Superior temporal gyrus (tissue), 1 donor: ENCODE measurements around the gene SEMA3F.

Experiments used
- DNase-seq: peaks from one replicate; pipeline ENCODE4 v3.0.0-alpha.2; 2016; ENCODE audit errors: extremely low spot score

The SEMA3F gene

GRCh38 chr3:50132421-50133282 is 22.5 kb upstream of the SEMA3F start:
- DNase-seq: no peak

- DNase-seq: no peak
Measured at GRCh38 chr3:50133283-50133615, 21.9 kb upstream of the SEMA3F start.

DNA sequence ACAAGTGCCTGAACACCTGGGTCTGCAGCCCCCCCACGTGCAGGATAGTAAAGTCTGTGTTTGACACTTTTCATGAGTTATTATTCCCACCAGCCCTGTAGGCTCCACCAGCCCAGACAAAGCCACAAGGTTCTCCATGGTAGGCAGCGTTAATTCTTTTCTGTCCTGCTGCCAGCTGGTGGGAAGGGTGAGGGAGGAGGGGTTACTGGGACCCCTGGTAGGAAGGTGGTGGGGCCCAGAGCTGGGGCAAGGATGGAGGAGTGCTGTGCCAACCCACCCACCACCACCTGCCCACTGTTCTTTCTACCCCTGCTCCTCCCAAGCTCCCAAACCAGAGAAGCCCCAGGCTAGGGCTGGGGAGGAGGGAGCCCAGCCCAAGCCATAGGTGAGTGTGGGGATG is 20.8 kb upstream of the SEMA3F start:
- DNase-seq: no peak

GRCh38 chr3:50135964-50136363 is 19.2 kb upstream of the SEMA3F start:
- no peak for DNase-seq

- no peak for DNase-seq
Measured at GRCh38 chr3:50136714-50137405, 18.3 kb upstream of the SEMA3F start.

DNA sequence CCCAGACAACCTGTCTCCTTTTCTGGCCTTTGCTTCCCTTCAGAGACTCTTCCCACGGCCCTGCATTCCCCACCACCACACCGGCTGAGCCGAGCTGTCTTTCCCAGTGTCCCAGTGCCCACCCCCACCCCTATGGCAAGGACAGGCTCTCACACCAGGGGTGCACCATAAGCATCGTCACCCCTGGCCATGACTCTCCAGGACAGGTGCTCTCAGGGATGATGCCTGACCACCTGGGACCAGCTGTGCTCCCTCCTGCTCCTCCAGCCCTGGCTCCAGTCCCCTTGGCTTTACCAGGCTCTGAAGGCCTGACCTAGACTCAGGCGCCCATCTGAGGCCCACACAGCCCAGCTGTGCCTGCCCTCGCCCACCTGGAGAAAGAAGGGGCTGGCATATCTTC is 17.6 kb upstream of the SEMA3F start:
- DNase-seq: no peak

GRCh38 chr3:50138266-50139200 is 16.6 kb upstream of the SEMA3F start:
- DNase-seq: no peak

- no peak for DNase-seq
Measured at GRCh38 chr3:50139308-50139707, 15.8 kb upstream of the SEMA3F start.

DNA sequence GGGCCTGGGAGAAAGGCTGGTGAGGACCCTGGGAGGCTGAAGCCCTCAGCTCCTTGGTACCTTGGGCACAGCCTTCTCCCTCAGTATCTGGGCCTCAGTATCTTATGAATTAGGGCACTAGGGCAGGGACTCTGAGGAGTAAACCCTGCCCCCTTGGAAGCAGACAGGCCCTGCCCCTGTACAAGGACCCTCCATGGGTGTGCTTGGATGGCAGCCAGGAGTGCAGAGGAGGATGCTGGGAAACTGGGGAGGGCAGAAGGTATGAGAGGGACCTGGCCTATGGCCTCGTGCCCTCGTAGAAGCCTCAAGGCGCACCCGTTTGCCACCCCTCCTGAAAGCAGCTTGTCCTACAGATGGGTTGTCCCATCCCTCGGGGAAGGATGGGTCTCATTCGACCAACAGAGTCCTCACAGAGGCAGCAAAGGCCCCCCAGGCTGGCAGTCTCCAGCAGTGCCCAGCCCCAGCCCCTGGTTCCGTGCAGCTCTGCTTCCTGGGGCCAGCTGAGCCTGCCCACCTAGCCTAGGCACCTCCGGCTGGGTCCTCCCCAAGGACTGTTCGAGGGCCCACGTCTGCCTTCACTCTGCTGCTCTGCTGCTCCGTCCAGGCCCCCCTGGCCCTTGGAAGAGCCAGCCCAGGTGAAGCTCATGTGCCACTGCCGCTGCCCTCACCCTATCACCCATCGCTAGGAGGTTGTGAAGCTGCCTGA is 15.3 kb upstream of the SEMA3F start:
- no peak for DNase-seq

DNA sequence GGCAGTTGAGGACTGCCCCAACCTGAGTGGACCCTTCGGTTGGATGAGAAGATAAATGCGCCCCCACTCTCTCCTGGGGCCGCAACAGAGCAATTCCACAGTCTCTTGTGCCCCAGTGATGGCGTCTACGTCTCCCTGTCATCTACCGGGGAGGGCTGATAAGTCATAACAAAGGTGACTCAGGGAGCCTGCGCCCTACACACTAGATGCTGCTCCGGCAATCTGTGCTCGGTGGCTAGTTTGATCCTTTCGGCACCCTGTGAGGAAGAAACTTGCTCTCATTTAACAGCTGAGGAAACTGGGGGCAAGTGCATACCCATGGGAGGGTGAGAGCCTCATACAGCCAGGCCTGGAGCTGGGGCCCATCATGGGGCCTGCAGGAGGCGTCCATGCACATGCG is 14.1 kb upstream of the SEMA3F start:
- DNase-seq: no peak

DNA sequence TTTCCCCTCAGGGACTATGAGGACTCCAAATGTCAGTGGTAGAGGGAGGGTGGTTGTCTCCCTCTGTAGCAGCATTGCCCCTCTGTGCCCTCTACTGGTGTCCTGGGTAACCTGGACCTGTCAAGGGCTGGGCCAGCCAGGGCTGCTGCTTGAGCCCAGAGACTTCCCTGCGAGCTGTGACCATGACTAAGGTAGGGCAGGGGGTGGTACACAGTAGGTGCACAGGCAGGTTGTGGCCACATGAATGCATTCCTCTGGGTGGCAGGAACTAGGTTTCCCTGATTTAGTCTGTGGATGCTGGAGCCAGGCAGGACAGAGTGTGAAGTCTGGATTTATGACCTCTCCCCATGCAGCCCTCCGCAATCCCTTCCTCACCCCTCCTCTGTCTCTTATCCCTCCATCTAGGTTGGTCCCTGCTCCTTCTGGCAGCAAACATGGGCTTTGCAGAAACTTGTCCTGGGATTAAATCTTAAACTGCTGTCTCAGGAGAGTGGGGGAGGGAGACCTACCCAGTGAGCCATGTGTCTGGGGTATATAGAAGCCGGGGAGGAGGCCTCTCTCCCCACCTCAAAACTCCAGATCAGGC is 8.7 kb upstream of the SEMA3F start:
- no peak for DNase-seq

DNA sequence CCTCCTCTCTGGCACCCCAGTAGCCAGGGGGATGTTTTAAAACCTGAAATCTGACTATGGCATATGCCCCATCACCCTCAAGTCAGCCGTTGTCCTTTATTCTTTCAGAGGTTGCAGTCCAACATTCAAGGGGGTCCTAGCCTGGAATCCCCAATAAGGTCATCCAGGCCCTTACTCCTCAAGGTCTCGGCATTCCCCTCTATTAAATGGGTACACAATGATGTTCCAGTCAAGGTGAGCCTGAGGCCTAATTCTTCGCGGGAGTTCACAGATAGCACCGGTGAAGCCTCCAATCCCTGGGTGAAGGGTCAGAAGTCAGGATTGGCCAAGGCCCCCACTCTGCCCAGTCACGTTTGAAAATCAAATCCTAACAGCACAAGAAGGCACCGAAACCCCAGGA is 8.1 kb upstream of the SEMA3F start:
- DNase-seq: no peak

GRCh38 chr3:50147447-50147846 is 7.7 kb upstream of the SEMA3F start:
- no peak for DNase-seq

DNA sequence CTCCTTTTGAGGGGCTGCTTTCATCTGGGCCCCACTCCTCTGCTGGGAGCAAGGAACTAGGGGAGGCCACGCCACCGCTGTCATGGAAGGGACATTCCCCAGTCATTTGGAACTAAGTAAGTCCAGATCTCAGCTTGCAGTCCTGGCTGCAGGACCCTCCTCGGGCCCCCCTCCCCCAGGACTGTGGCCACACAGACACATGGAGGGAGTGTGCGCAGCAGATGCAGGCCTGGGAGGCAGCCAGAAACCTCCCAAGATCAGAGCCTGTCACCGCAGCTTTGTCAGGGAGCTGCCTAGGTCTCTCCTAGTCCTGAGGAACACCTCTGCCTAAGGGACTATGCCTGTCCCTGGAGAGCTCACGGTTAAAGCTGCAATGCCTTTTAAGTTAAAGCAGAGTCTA is 7.3 kb upstream of the SEMA3F start:
- no peak for DNase-seq

- no peak for DNase-seq
Measured at GRCh38 chr3:50150404-50150750, 4.7 kb upstream of the SEMA3F start.

DNA sequence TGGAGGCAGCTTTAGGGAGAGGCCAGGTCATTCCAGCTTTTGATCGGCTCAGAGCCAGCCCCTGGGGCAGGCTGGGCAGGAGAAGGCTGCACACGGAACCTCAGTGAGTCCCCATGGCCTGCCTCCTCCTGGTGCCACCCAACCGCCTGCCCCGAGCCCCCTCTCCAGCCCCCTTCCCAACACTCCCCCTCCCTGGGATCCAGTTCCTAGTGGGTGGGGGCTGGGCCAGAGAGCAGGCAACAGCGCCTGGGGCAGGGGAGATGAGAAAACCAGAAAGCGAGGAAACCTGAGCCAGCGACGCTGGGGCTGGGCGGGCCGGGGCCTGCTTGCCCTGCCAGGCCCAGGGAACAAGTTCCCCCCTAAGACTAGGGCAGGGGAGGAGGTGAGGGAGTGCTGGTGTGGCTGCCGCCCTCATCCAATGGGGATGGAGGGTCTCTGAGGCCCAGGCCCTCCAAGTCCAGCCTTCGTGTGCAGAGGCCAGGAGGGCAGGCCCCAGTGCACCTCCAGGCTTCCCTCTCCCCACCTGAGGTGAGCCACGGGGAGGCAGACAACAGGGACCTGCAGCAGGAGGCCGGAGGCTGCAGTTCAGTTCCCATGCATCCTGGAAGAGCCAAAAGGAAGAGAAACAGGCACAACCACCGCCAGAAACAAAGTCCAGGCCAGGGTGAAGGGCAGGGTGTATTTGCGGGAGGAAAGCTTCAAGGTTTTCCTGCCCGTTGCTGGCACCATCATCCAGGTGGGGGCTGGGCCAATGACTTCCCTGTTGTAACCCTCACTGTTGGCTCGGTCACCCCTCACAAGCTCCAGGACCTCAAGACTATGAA is 4.0 kb upstream of the SEMA3F start:
- DNase-seq: no peak

DNA sequence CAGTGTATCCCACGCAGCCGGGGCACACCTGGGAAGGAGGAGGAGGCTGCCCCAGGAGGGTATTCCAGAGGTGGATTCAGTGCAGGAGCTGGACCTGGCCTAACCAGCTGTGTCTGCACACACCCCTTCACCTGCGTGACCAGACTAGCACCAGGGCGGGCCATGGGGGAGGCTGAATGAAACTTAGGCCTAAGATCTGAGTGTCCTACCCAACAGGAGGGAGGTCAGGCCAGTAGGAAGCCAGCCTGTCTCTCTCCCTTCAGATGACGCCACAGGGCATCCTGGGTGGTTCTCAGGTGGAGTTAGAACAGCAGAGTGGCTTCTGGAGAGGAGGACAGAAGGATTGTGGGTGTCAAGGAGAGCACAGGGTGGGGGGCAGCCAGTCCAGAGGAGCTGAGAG is 3.4 kb upstream of the SEMA3F start:
- DNase-seq: no peak

DNA sequence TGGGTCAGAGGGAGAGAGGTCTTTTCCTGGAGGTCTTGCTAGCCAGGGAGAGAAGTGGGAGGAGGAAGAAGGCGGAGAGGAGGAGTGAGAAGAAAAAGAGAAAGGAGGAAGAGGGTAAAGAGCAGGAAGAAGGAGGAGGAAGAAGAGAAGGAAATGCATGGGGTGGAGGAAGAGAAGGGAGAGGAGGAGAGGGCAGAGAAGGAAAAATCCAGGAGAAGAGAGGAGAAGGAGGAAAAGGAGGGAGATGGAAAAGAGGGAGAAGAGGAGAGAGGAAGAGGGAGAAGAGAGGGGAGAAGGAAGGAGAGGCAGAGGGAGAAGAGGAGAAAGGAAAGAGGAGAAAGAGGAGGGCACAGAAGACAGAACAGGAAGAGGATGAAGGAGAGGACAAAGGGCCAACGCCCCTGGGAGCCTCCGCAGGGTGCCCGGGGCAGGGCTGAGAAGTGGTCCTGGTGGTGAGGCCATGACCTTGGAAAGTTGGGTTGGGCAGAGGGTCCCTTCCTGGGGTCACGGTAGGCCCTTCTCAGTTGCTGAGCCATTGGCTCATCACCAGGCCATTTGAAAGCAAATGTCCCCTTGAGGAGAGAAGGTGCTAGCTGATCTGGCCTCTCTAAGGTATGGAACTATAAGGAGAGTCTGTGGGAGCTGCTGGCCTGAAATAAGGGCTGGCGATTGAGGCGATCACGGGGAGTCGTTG is 1.2 kb upstream of the SEMA3F start:
- DNase-seq: no peak

GRCh38 chr3:50154476-50154839 is 666 bp upstream of the SEMA3F start:
- no peak for DNase-seq

DNA sequence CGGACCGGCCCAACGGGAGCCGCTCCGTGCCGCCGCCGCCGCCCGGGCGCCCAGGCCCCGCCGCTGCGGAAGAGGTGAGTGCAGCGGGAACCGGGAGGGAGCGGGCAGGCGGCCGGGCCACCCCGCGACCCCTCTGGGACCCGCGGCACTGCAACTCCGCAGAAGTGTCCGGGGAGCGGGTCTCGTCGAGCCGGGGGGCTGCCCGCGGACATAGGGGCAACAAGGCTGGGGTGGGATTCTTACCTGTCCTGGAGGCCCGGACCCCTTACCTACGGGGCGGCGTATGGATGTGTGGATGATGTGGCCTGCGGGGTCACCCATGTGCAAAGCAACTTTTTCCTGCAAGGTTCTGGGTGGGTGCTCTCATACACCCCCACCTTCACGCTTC is 361 bp downstream of the SEMA3F start:
- DNase-seq: no peak
